HG03060 (cell line): Measurements from ENCODE around the gene SMAD1.

Experiments
- ATAC-seq: cut with Tn5 transposase; IDR thresholded peaks from one replicate; pipeline ENCODE4 v1.9.1; 2021; ENCODE audit warnings: low read depth, moderate number of reproducible peaks; ENCODE audit not compliant: unreplicated experiment

SMAD1 gene

GRCh38 chr4:145481164-145481941 is at the start of gene SMAD1:
Gene SMAD1, plus strand, starts transcription at chr4:145481853. Its CDS starts 32,761 bp downstream, at chr4:145514614.
- no peak for ATAC-seq

GRCh38 chr4:145433684-145434083 is 48.0 kb upstream of the SMAD1 start:
- no peak for ATAC-seq

GRCh38 chr4:145435646-145436045 is 46.0 kb upstream of the SMAD1 start:
- ATAC-seq, result no peak

- ATAC-seq, result no peak
Measured at GRCh38 chr4:145436114-145436513, 45.5 kb upstream of the SMAD1 start.

- no peak for ATAC-seq
Measured at GRCh38 chr4:145436796-145437195, 44.9 kb upstream of the SMAD1 start.

DNA sequence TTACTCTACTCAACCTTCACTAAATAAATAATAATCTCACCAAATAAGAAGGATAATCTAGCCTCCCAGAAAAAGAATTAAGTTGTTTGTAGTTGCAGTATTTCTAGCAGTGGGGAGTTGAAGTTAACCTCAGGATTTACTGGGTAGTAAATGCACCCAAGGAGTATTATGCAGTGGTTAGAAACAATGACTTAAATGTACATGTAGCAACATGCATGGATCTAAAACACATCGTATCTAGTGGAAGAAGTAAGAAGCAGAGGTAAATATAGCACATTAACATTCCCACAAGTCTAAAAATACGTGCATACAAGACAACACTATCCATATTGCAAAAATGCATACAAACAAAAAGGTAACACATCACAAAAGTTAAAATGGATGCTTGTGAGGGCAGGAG is 44.2 kb upstream of the SMAD1 start:
- ATAC-seq, result no peak

DNA sequence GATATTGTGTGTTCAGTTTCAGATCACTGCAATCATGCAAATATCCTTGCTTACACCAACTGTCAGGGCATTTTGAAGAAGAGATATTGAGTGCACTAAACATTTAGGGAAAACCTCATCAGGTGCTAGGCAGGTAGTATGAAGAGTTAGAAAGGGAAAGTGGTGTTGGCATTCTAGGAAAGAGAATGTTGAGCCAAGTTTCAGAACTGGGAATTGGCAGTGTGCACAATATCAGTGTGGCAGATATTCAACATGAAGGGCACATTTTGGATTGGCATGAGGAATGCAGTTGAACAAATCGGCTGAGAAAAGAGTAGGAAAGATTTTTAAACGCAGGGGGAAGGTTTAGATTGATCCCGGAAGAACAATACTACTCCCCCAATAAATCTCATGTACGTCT is 43.4 kb upstream of the SMAD1 start:
- no peak for ATAC-seq

DNA sequence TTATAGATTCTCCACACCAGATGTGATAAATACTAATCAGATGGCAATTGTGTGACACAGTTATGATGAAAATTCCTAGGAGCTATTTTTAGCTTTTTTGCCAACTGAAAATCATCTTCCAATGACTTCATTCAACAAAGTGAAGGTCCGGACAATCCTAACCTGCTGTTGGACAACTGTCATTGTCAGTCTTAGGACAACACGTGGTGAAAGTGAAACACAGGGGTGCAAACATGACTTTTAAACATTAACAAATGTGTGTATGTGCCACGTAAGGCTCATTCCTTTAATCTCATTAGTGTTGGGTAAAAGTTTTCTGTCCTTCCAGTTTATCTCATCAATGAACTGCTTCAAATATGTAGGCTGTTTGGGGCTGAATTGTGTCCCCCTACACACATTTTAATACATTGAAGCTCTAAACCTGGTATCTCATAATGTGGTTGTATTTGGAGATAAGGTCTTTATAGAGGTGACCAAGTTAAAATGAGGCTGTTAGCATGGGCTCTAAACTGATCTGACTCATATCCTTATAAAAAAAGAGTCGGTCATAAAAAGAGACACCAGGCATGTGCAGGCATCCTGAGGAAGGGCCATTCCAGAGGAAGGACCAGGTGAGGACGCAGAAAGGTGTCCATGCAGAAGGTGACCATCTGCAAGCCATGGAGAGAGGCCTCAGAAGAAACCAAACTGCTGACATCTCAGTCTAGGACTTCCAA is 41.2 kb upstream of the SMAD1 start:
- ATAC-seq, result no peak

GRCh38 chr4:145446184-145446583 is 35.5 kb upstream of the SMAD1 start:
- peak; percentile 92 for ATAC-seq

DNA sequence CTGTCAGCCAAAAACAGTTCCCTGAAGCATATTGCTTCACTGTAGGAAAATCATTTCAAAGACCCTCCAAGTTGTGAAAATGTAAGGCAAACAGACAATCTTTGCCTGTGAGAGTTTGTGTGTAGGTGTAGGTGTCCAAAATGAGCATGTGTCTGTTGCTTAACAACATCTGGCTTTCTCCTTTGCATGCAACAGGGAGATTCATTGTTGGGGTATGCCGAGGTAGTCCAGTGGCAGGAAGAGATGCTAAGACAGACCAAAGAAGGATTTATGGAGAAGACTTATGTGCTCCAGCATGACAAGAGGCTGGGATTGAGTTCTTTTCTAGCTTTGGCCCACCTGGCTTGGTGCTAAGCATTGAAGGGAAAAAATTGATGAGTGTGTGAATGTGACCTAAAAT is 29.8 kb upstream of the SMAD1 start:
- no peak for ATAC-seq

GRCh38 chr4:145452447-145453162 is 29.0 kb upstream of the SMAD1 start:
- ATAC-seq, result no peak

GRCh38 chr4:145453163-145453520 is 28.5 kb upstream of the SMAD1 start:
- no peak for ATAC-seq

DNA sequence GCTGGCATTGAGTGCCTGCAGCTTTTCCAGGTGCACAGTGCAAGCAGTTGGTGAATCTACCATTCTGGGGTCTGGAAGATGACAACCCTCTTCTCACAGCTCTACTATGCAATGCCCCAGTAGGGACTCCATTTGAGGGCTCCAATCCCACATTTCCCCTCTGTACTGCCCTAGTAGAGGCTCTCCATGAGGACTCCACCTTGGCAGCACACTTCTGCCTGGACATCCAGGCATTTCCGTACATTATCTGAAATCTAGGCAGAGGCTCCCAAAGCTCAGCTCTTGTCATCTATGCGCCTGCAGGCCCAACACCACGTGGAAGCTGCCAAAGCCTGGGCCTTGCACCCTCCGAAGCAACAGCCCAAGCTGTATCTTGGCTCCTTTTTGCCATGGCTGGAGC is 8.4 kb upstream of the SMAD1 start:
- no peak for ATAC-seq

DNA sequence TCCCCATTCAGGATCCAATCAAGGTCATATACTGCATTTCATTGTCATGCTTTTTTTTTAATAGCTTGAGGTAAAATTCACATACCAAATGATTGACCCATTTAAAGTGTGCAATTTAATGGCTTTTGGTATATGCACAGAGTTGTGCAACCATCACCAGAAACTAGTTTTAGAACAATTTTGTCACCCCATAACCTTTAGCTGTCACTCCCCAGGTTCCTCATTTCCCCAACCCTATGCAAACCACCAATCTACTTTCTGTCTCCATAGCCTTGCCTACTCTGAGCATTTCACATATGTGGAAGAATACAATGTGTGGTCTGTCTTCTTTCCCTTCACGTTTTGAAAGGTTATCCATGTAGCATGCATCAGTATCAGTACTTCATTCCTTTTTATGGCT is 1.4 kb upstream of the SMAD1 start:
- ATAC-seq, result no peak

GRCh38 chr4:145481942-145482208 is 222 bp downstream of the SMAD1 start:
- no peak for ATAC-seq

- ATAC-seq, result no peak
Measured at GRCh38 chr4:145482209-145483037, 770 bp downstream of the SMAD1 start.

DNA sequence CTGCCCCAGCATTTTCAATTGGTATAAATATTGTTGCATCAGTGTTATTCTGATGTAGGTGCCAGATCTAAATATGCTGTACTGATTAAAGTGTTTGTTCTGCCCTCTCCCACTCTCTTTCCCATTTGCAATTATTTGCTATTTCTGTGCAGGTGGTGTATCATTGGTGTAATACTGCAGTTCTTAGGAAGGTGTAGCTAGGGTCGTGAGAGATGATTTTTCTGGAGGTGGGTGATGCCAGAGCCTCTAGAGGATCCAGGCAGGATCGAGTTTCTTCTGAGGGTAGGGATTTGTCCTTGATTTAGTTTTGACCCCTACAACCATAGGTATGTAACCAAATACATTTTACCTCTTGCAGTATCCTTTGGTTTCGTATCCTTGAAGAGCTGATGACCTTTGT is 1.9 kb downstream of the SMAD1 start:
- no peak for ATAC-seq

- no peak for ATAC-seq
Measured at GRCh38 chr4:145484225-145484846, 2.7 kb downstream of the SMAD1 start.

- no peak for ATAC-seq
Measured at GRCh38 chr4:145485120-145485519, 3.5 kb downstream of the SMAD1 start.

DNA sequence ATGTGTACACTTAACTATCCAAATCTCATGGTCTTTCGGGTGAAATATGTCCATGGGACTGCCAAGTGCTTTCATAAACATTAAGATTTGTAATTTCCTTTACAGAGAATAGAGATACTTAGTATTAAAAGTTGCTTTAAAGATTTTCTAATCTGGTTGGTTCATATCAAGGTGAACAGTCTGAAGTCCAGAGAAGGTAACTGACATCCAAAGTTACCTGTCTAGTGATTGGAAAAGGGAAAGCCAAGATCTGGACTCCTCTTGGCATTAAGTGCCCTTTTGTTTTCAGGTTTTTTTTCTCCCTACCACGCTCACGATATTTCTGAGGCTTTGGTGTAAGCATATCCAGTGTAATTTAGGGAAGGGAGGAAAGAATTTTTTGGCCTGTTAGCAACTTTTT is 5.0 kb downstream of the SMAD1 start:
- no peak for ATAC-seq
